Activated B cell treated with CpG ODN at 0.5 μM for 24 hours (primary cell): ENCODE measurements around the gene NCBP2L. TPM values are rescaled to one million over a fixed set of nuclear protein-coding genes. Genes with fewer than 3 reads are reported as not detected.

ENCODE experiments used
- ATAC-seq: fragments of 200-7000 bp; cut with Tn5 transposase; one replicate; pipeline ENCODE4 v1.10.0; 2021; ENCODE audit warnings: low read depth, mild to moderate bottlenecking, moderate library complexity
- CTCF ChIA-PET: fragments of 350-600 bp; sonication (Branson Sonifier 250); formaldehyde crosslinking; loops from one replicate; lab custom pipeline; 2021; ENCODE audit warnings: antibody characterized with exemption; lab: Charles Lee
- POLR2A ChIA-PET: fragments of 350-600 bp; sonication (Branson Sonifier 250); formaldehyde crosslinking; loops from one replicate; lab custom pipeline; 2021; ENCODE audit warnings: antibody characterized with exemption; lab: Charles Lee
- DNase-seq: peaks from one replicate; pipeline ENCODE4 v3.0.0; 2022
- H3K27ac Mint-ChIP-seq: one replicate; pipeline ENCODE4 v1.8.0; 2020; ENCODE audit warnings: mixed read lengths
- H3K27me3 Mint-ChIP-seq: one replicate; pipeline ENCODE4 v1.8.0; 2021; ENCODE audit warnings: mixed read lengths
- H3K36me3 Mint-ChIP-seq: one replicate; pipeline ENCODE4 v1.8.0; 2021; ENCODE audit warnings: low read depth, mixed read lengths
- H3K4me1 Mint-ChIP-seq: one replicate; pipeline ENCODE4 v1.8.0; 2021; ENCODE audit warnings: mixed read lengths
- H3K4me3 Mint-ChIP-seq: one replicate; pipeline ENCODE4 v1.8.0; 2020; ENCODE audit warnings: mild to moderate bottlenecking, mixed read lengths
- H3K9me3 Mint-ChIP-seq: one replicate; pipeline ENCODE4 v1.8.0; 2020; ENCODE audit warnings: mixed read lengths
- CTCF ChIP-seq: fragments of 200-600 bp; IDR thresholded peaks from one replicate; pipeline ENCODE4 v1.8.0; 2022; ENCODE audit warnings: antibody characterized with exemption, mild to moderate bottlenecking
- intact Hi-C: fragments of 100-400 bp; cut with micrococcal nuclease; formaldehyde crosslinking; loops from one replicate; pipeline ENCODE4 v1.15.1; 2024
- total RNA-seq: library from RNA; stranded (reverse); gene quantifications from 2 replicates; pipeline ENCODE4 v1.2.3, GENCODE V29; 2022

Gene NCBP2L
- total RNA-seq, 1 donor from 2014 or later: not detected

- Mint-ChIP-seq H3K4me3 (no peak overlapping the region), H3K36me3 (no peaks in the 10 kb centered on the region), H3K9me3 (no peaks in the 10 kb centered on the region), H3K27me3 (no peaks in the 10 kb centered on the region), H3K27ac (no peak overlapping the region), H3K4me1 (no peaks in the 10 kb centered on the region)
- CTCF ChIA-PET: no interaction called here
- POLR2A ChIA-PET: interaction anchor here (0.9 kb wide), 1 partner anchor 36 kb away, joined by 3 read pairs; no protein-coding TSS in a partner anchor
- ATAC-seq: no peak
- DNase-seq: no peak
- TF ChIP-seq CTCF: no peak
- intact Hi-C loops: no loop called here
Observed at GRCh38 chrX:107755721-107756120, 21.8 kb upstream of the NCBP2L start.

- Mint-ChIP-seq H3K27me3 (no peaks in the 10 kb centered on the region), H3K4me1 (no peaks in the 10 kb centered on the region), H3K27ac (no peak overlapping the region), H3K4me3 (no peak overlapping the region), H3K9me3 (no peaks in the 10 kb centered on the region), H3K36me3 (no peaks in the 10 kb centered on the region)
- ChIA-PET POLR2A (no interaction called here), CTCF (no interaction called here)
- DNase-seq (no peak), ATAC-seq (no peak)
- intact Hi-C loops: no loop called here
- TF ChIP-seq CTCF: no peak
Observed at GRCh38 chrX:107758231-107758766, 19.2 kb upstream of the NCBP2L start.

GRCh38 chrX:107760304-107761077, 17.0 kb upstream of the NCBP2L start:
- H3K27ac Mint-ChIP-seq: no peak overlapping the region
- no peak overlapping the region for H3K4me3 Mint-ChIP-seq
- CTCF ChIA-PET: no interaction called here
- ATAC-seq (no peak), DNase-seq (no peak)
- H3K9me3 Mint-ChIP-seq: no peaks in the 10 kb centered on the region
- intact Hi-C loops: no loop called here
- no peaks in the 10 kb centered on the region for H3K36me3 Mint-ChIP-seq
- H3K4me1 Mint-ChIP-seq: no peaks in the 10 kb centered on the region
- POLR2A ChIA-PET: no interaction called here
- no peaks in the 10 kb centered on the region for H3K27me3 Mint-ChIP-seq
- no peak for TF ChIP-seq CTCF

GRCh38 chrX:107763647-107764046, 13.9 kb upstream of the NCBP2L start:
- no peak for TF ChIP-seq CTCF
- POLR2A ChIA-PET: no interaction called here

GRCh38 chrX:107764845-107765608, 12.5 kb upstream of the NCBP2L start:
- POLR2A ChIA-PET: no interaction called here
- no peak for TF ChIP-seq CTCF
- intact Hi-C loops: no loop called here
- no peaks in the 10 kb centered on the region for H3K27me3 Mint-ChIP-seq
- H3K27ac Mint-ChIP-seq: no peak overlapping the region
- H3K4me3 Mint-ChIP-seq: no peak overlapping the region
- DNase-seq: no peak
- no peaks in the 10 kb centered on the region for H3K9me3 Mint-ChIP-seq
- ATAC-seq: no peak
- no peaks in the 10 kb centered on the region for H3K36me3 Mint-ChIP-seq
- CTCF ChIA-PET: no interaction called here
- no peaks in the 10 kb centered on the region for H3K4me1 Mint-ChIP-seq

More at GRCh38 chrX:107763647-107764046, 13.9 kb upstream of the NCBP2L start:
- no peaks in the 10 kb centered on the region for H3K36me3 Mint-ChIP-seq
- H3K4me3 Mint-ChIP-seq: no peak overlapping the region
- ATAC-seq: no peak
- H3K27ac Mint-ChIP-seq: no peak overlapping the region
- no peaks in the 10 kb centered on the region for H3K27me3 Mint-ChIP-seq
- intact Hi-C loops: no loop called here
- CTCF ChIA-PET: interaction anchor here (0.9 to 1.0 kb wide), 2 partner anchors 91 to 106 kb away, joined by 3 to 4 read pairs; no protein-coding TSS in a partner anchor
- no peaks in the 10 kb centered on the region for H3K4me1 Mint-ChIP-seq
- no peaks in the 10 kb centered on the region for H3K9me3 Mint-ChIP-seq
- no peak for DNase-seq
